Measurements from ENCODE around the gene HEXB.
"Not testable (repeated sequence)": the region's sequence is repeated elsewhere in the genome, so short reads cannot be mapped to it uniquely, and the experiment has no call there.

Gene HEXB

DNA sequence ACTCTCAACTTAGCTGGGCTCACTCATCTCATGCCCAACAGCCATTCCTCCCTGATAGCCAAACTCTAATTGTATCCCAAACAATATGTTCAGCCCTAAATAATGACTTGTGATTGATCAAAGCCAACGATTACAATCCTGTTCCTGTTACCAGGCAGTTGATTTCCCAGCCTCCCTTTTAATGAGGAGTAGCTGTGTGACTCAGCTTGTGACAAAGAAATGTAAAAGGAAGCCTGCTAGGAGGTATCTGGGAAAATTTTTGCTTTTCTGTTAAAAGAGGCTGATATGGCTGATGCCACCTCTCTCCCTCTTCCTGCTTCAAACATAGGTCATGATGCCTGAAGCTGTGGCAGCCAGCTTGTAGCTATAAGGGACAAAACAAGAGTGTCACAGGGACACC lies 24.9 kb upstream of the HEXB start:
- no peak for FAIRE-seq

DNA sequence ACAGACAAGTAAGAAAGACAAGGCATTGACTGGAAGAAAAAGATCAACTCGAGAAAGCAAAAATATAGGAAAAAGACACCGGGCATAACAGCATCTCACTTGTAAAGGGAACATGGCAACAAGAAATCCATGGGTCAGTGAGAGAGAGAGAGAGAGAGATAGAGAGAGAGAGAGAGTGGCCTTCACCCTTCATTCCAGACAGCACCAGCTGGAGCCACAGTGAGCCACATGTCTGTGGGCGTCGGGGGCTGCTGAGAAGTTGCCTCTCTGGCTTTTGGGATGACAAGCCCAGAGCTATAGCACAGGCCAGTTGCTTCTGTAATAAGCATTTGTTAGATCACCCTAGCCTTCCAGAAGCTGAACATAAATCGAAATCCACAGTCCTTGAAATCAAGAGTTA lies 24.2 kb upstream of the HEXB start:
- FAIRE-seq = no peak

DNA sequence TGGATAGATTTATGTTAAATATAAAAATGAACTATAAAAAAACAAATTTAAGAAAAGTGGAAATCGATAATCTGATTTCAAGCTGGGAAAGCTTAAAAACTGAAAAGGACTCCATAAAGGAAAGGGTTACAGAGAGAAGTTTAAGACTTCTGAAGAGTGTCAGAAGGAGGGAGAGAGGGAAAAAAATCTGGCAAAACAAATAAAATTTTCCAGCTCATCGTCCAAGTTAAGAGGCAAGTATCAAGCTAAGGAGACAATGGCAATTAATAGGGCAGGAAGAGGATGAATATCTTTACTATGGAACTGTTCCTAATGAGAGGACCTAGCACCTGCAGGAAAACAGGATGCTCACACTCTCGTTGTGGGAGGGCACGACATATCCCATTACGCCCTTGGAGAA lies 20.5 kb upstream of the HEXB start:
- FAIRE-seq = no peak

DNA sequence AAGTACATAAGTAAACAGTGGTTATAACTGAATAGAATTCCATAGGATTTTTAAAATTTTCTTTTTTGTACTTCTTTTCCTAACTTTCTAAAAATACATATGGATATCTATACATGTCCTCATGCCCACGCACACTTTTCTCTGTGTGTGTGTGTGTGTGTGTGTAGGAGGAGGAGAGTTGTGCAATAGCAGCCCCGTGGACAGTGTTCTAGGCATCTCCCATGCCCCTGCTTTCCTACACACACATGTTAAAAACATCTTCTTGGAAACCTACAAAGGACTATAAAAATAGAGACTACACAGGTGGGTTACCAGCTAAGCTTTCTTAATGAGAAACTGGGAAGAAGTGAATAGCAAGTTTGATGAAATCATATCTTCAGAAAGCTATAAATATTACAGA lies 19.8 kb upstream of the HEXB start:
- no peak for FAIRE-seq

DNA sequence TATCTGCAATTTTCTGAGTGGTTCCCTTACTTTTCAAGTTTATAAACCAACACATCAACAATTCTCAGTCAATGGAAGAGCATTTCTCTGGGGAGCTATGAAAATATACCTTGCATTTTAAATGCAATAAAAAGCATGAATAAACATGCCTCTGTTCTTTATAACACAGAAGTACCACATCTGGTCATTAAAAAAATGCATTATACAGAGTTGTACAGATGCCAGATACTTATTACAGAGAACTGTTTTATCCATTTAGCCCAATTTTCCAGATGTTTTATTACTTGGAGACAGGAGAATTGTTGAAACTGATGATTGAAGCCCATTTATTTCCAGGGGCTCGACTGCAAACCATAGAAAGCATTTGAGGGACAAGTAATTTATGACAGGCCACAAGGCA lies 19.2 kb upstream of the HEXB start:
- no peak for FAIRE-seq

DNA sequence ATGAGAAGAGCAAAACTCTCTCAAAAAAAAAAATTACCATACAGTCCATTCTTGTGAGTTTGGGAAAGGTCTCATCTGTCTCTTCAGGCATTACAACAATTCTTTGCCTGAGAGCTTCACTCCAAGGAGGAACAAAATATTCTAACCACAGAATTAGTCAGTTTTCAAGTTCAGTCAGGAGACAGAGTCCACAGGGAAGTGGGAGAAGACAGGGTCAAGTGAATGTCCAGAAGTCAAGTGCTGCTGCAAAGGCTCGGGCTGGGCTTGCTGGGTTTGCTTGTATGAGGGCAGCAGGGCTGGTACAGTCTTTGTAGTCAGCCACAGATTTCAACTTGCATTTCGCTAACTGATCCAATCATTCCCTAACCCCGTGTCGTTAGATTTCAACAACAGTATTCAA lies 17.6 kb upstream of the HEXB start:
- FAIRE-seq = no peak

DNA sequence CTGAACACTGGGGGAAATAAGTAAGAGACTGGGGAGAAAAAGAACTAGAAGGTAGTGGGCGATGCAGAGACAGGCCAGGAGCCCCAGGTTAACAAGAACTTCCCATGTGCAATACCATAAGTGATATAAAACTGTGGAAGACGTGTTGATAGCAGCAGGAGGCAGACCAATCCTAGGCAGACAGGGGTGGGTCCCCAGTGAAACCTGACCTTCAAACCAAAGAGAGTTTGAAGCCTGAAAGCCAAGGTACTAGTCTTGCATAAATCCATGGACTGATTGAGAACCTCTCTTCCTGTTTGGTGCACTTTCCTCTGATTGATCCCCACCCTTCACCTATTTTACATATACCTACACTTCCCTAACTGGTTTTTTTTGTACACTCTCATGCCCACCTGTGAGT lies 15.2 kb upstream of the HEXB start:
- no peak for FAIRE-seq

DNA sequence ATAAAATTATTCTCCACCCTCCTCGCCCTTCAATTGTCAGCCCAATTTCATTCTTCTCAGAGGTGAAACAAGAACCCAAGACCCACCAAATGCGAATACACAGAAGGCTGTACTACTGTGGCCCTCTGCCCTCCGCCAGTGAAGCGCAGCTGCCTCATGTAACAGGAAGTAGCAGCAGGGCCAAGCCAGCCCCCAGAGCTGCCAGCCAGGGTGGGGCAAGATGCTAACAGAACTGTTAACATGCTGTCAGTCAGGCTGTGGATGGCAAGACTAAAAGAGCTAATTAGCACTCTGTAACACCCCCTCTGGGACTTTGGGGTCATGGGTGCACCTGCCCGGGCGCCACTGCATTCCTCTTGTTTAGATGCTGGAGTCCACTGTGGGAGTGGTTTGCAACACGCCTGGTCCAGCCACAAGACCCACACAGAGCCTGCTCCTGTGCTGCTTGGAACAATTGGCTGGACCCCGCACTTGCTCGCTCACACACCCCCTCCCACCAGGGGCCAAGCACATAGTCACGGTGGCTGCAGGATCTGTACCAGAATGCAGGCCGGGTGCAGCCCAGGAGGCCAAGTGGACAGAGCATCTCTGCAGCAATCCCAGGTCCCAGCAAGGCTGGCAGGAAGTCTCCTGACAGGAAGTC lies 14.5 kb upstream of the HEXB start:
- no peak for FAIRE-seq

DNA sequence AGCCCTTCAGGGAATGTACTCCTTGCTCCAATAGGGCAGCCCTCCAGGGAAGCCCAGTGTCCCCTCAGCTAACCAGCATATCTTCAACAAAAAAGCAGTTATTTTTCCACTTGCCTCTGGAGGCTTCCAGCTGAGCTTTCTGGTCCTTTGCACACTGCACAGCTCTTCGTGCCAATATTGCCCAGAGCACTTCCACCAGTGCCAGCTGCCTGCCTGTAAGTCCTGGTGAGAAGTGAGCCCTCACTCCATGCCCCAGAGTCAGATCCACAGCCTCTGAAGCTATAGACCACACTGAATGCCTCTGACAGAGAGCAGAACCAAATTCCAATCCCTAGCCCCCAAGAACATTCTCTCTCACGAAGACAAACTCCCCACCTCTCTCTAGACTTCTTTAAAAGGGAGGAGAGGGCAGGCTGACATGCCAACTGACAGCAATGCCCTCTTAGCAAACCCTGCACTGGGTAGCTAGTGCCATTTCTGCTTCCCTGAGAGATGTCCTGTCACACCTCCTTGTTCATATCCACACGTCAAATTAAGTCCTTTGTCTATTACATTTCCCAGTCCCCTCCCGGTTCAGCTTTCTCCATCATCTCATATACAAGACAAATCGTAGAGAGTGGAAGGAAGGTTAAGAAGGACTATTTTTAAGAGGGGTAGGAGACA lies 12.7 kb upstream of the HEXB start:
- no peak for FAIRE-seq

DNA sequence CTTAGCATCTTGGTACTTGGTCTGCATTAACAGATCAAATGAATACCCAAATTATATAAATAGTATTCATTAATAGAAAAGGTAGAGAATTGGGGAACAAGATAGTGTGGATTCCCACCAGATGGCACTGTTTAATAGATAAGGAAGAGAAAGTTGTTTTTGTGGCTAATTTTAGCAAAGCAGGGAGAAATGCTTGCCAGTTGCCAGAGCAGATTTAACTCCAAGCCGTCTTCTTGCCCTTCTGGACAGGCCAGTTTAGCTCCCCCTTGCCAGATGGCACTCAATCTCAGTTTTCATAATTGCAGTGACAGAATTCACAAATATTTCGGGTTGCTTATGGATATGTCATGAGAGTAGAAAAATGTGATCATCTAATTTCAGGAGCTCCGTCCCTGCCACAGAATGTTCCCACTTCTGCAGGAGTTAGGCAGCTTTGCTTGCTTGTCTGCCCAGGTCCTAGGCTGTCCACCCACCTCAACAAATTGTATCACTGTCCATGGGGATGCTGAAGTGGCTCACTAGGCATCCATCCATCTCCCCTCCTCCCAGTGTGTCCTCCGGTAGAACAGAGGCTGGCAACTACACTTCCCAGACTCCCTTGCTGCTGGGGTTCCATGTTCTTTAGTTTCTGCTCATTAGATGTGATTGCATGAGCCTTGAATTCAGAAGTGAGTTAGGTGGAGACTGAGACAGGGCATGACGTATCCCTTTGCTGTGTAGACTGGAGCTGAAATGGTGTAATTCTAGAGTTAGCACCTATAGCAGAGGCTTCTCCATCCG lies 11.8 kb upstream of the HEXB start:
- peak; percentile 98 for FAIRE-seq

DNA sequence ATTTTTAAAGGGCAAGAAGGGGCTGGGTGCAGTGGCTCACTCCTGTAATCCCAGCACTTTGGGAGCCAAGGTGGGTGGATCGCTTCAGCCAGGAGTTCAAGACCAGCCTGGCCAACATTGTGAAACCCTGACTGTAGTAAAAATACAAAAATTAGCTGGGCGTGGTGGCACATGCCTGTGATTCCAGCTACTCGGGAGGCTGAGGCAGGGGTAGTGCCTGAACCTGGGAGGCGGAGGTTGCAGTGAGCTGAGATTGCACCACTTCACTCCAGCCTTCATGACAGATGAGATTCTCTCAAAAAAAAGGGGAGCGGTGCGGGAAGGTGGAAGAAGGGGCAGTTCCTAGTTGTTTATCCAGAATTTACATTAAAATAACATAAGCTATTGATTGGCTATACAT lies 8.6 kb upstream of the HEXB start:
- FAIRE-seq = not testable (repeated sequence)

DNA sequence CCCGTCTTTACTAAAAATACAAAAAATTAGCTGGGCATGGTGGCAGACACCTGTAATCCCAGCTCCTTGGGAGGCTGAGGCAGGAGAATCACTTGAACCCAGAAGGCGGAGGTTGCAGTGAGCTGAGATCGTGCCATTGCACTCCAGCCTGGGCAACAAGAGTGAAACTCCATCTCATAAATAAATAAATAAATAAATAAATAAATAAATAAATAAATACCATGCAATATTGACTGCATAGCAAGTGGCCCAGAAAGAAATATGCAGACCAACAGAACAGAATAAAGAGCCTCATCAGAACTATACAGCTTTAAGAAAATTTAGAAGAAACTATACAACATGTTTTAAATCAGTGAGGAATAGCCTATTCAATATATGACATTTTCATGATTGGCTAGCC lies 6.9 kb upstream of the HEXB start:
- FAIRE-seq = not testable (repeated sequence)

DNA sequence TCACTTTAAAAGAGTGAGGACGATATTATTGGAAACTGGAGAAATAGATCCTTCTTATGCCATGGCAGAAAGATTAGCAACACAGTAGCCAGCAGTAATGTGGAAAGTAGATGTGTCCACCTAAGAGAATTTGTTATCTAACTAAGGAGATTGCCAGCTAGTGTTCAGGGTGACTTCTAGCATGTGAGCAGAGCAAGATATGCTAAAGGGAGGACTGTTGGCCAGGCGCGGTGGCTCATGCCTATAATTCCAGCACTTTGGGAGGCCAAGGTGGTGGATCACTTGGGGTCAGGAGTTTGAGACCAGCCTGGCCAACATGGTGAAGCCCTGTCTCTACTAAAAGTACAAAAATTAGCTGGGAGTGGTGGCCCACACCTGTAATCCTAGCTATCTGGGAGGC lies 5.7 kb upstream of the HEXB start:
- not testable (repeated sequence) for FAIRE-seq

DNA sequence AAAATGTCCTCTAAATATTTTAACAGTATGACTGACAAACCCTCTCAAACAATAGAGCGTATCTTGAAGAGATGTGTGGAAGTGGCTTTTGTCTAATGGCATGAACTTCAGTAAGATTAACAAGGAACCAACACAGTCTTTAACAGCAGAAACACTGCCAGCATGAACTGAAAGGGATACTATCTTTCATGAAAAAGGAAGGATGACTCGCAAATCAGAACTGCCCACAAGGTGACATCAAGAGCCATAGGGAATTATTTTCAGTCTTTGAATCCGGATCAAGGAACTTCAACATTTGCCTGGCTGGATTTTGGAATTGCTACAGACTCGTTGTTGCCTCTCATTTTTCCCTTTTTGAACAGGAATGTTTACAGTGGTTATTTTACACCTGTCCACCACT lies 5.1 kb upstream of the HEXB start:
- FAIRE-seq = no peak

DNA sequence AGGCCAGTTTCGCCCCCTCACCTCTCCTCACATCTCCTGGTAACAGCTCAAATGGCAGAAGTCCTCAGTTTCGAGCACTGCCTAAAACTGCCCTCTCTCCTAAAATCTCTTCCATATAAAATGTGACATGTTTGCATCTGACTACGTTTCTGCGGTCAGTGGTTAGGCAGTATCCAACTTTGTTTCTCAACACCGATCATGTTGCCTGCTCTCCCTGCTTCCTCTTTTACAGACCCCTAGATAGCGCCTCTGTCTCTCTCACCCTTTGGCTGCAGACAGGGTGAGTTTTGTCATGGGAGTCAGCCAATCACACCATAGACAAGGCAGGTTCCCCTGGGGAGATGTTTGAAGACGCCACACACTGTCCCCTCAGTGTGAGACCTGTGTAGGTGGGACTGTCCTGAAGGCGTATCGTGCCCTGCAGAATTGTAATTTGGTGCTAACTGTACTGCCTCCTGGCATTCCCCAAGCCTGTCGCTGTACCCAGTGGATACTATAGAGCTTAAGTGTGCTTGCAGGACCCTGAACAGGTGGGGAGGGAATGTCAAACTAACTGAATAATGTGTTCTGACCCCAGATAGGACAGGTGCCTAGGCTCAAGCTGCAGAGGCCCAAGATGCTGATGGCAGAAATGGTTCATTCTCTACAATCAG lies 1.1 kb downstream of the HEXB start:
- FAIRE-seq = no peak

DNA sequence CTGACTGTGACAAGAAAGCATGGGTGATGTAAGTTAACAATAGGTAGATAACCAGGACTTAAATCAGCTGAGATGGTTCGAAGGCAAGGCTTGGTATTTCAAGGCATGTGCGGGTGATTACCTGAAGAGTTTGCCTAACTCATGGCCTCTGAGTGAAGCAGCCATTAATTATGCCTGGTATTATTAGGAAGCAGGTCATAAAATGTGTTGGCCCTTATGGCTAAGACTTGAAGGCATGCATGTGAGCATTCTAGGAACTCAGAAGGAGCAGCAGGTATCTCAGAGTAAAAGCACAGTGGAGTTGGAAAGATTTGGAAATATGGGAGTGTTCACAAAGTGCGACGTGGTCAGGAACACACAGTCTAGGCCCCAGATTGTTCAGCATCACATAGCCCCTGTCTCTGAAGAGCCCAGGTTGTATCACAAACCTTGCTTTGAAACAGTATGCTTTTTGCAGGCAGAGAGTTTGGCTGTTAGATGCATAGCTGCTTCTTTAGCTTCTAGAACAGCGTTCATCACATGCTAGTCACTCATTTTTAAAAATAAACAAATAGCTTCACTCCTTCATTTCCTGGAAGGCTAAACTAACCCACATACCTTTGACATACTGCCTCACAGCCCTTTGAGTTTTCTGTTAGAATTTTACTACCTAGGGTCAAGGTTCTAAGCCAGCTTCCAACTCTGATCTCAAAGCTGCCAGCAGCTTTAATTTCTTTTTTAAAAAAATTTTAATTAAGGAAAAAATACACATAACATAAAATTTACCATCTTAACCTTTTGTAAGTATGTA lies 2.1 kb downstream of the HEXB start:
- FAIRE-seq = no peak

DNA sequence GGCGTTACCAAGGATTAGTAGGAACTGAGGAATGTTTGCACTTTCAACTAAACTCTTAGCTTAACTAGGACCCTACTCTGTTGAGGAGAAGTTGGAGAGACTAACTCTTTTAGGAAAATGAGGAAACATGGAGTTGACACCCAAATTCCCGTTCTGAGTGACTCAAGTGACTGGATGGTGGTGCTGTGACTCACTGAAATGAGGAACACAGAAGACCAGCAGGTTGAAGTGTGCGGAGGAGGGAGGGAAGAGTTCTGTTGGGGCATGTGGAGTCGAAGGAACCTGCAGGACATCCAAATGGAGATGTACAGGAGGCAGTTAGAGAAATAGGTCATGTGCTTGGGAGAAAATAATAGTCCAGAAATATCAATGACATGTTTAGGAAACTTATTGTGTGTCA lies 8.2 kb downstream of the HEXB start:
- FAIRE-seq = no peak

DNA sequence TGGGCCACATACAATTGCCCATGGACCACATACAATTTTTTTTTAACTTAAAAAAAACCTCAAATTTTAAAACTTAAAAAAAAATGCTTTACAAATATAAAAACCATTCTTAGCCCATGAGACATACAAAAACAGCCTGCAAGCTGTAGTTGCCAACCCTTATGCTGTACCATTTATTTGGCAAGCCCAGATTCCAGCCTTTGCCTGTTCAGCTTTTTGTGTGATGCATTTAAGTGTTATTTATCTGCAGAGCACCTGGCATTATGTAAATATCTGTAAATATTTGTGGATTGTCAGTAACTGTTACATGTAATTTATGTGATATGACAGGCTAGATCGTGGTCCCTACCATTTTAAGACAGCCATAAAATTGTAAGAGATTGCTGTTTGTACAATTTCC lies 32.6 kb downstream of the HEXB start:
- FAIRE-seq = no peak

DNA sequence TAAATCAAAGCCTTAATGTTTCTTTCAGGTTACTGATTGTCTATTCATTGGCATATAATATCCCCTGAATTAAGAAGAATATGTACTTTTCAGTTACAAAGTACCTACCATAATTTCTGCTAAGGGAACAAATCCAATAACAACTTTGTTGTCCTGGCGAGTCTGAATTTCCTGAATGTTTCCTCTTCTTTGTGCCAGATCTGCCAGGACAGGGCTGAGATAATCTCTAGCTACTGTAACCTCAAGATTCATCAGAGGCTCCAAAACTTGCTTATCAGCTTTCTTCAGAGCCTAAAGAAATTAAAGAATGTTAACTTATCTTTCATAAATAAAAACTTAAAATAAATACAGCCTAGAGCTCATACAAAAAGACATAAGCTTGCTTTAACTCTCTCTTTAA lies 37.2 kb downstream of the HEXB start:
- no peak for FAIRE-seq

DNA sequence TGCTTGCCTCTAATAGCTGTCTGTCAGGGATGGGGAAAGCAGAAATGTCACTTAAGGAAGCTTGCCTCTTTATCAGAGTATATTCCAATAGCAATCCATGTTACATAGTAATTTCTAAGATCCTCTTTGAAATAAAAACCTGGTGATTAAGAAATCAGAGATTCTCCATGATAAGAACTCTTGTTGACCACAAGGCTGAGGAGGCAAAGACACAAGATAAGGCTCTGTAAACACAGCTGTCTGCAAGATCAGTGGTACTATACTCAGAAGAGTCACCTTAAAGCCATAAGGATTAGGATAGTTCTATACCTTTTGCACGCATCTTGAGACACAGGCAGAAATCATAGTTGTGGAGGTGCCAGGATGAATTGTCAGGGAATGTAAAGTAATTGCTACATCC lies 40.3 kb downstream of the HEXB start:
- no peak for FAIRE-seq

DNA sequence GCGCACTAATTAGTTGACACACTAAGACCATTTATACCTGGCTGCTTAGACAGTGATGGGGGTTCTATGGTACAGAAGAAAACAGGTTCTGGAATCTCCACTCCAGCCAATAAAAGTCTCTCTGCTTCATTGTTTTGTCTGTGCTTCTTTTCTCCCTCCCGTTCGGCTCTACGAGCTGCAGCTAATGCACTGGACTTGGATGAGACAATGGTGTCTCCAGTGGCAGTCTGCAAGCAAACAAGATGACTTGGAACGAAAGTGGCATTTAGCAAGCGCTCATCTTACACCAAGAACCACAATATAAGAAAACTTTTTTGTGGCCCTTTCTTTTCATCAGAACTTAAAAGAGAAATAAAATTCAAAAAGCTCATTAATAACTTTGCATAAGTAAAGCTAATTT lies 51.7 kb downstream of the HEXB start:
- no peak for FAIRE-seq

DNA sequence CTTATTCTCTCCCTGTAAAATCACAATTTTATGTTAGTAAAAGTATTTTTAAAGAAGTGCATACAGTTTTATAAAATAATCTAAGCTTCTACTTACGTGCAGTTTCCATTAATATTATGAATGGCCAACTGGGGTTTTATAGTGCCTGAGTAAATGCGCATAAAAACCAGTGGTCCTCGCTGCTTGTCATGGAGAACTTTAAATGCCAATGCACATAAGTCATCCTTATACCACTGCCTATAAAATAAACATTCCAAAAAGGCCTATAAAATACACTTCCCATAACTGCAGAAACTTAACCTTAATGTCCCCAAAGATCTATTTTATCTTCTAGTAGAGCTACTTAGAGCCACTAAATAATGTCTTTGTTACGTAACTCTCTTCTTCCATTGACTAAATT lies 53.4 kb downstream of the HEXB start:
- no peak for FAIRE-seq

DNA sequence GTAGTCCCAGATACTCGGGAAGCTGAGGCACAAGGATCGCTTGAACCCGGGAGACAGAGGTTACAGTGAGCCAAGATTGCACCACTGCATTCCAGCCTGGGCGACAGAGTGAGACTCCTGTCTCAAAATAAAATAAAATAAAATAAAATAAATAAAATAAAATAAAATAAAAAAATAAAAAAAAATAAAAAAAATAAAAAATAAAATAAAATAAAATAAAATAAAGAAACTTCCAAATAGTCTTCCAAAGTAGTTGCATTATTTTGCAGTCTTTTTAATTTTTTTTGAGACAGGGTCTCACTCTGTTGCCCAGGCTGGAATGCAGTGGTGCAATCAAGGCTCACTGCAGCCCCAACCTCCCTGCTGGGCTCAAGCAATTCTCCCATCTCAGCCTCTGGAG lies 63.7 kb downstream of the HEXB start:
- not testable (repeated sequence) for FAIRE-seq

Measured in islet of Langerhans (tissue), 1 donor.